Liver (tissue), 3 donors: ENCODE measurements around the gene TMEM266.

Experiments
- CTCF ChIP-seq: fragments of 150-350 bp; IDR thresholded peaks from 2 replicates; pipeline ENCODE4 v1.5.1; 2017; ENCODE audit warnings: improper control_type of control experiment, low read depth, low read length; ENCODE audit not compliant: missing input control
- EGR1 ChIP-seq, 2 donors: IDR thresholded peaks; 2 replicates each; pipeline ENCODE4 v1.6.1; 2016 to 2018; ENCODE audit warnings: antibody characterized with exemption in 2 of 2, low read depth in 2 of 2
- FOXA1 ChIP-seq: IDR thresholded peaks from 2 replicates; pipeline ENCODE4 v1.6.1; 2016; ENCODE audit warnings: antibody characterized with exemption
- GABPA ChIP-seq, 2 donors: IDR thresholded peaks in 1 of 2; conservative IDR thresholded peaks in 1 of 2; 2 replicates each; pipeline ENCODE4 v1.6.1; 2016; ENCODE audit warnings: antibody characterized with exemption in 2 of 2, mild to moderate bottlenecking in 1 of 2, moderate library complexity in 1 of 2
- JUND ChIP-seq, 2 donors: IDR thresholded peaks; 2 replicates each; pipeline ENCODE4 v1.6.1; 2016; ENCODE audit warnings: antibody characterized with exemption in 2 of 2
- REST ChIP-seq: IDR thresholded peaks from 2 replicates; pipeline ENCODE4 v1.6.1; 2016; ENCODE audit warnings: antibody characterized with exemption, mild to moderate bottlenecking
- donor health status: healthy.
- donor health status: healthy.

GRCh38 chr15:76233921-76234320 is 174.1 kb downstream of the TMEM266 start:
- no peak for TF ChIP-seq REST
- TF ChIP-seq FOXA1, result no peak
- TF ChIP-seq CTCF, result no peak
- no peak for TF ChIP-seq JUND (IDR thresholded peaks at IDR 0.05)
- TF ChIP-seq EGR1 (IDR thresholded peaks at IDR 0.05; ENCODE audit: low read depth in 2 of 2), result no peak
- TF ChIP-seq GABPA (IDR thresholded peaks at IDR 0.05 in 1 of 2, conservative IDR thresholded peaks at IDR 0.05 in 1 of 2), result no peak
